ENCODE measurements around the gene NFKBIB. TPM values are rescaled to one million over a fixed set of nuclear protein-coding genes. Genes with fewer than 3 reads are reported as not detected.
"Not testable (repeated sequence)": the region's sequence is repeated elsewhere in the genome, so short reads cannot be mapped to it uniquely, and the experiment has no call there.

NFKBIB gene
- total and polyA plus RNA-seq, 2 of the 13 experiments (the other 11 are each of a cell fraction or from before 2014, with no cell fraction given): 8.6 to 14.9 TPM

GRCh38 chr19:38939957-38940356 is 40.2 kb downstream of the NFKBIB start:
- Histone ChIP-seq H3K9me3 (ENCODE audit: low read length) (0 out of 2 replicates have a peak, but pooled peaks cover 2% of the 10 kb centered on the region), H3K9ac (ENCODE audit: insufficient read depth, low read depth, low read length) (no peak overlapping the region), H3K36me3 (replicated peaks in 1 of 2; ENCODE audit: control insufficient read depth in 1 of 2, insufficient read depth in 2 of 2, low read length in 2 of 2) (peaks cover 5 to 7% of the 10 kb centered on the region in 2 experiments; a peak in 3 of 5 replicates), H3K27me3 (ENCODE audit: control insufficient read depth in 1 of 2, insufficient read depth in 2 of 2, low read length in 2 of 2) (no peaks in the 10 kb centered on the region), H4K20me1 (ENCODE audit: insufficient read depth, low read length) (no peaks in the 10 kb centered on the region), H3K4me2 (ENCODE audit: low read depth, low read length) (no peak overlapping the region), H3K4me1 (ENCODE audit: insufficient read depth, low read length) (peaks cover under 1% of the 10 kb centered on the region; the same call in 1 of the 2 replicates), H3K4me3 (replicated peaks in 1 of 3; ENCODE audit: insufficient read depth in 1 of 3, low read depth in 2 of 3, low read length in 3 of 3) (no peak overlapping the region), H3K27ac (ENCODE audit: extremely low read length, insufficient read depth, low read length) (no peak overlapping the region), H3K79me2 (ENCODE audit: insufficient read depth, low read length) (no peaks in the 10 kb centered on the region), H2AFZ (ENCODE audit: low read length) (no peak overlapping the region)
- in situ Hi-C loops (cut with HindIII; ENCODE audit: extremely low pct_ligation_motif_present, low pct_unique_long_range_greater_than_20kb): no loop called here
- no peak for DNase-seq (ENCODE audit: low spot score)
- no peak for ATAC-seq
- ChIA-PET POLR2A (interaction anchor here (1.0 kb wide), 1 partner anchor 9 kb away, joined by 3 read pairs; the partner anchor contains the start of gene MRPS12), CTCF (ENCODE audit: low intra/inter-chr PET ratio, low total read pairs) (no interaction called here)
- BruUV-seq (replicated peaks): no TSS peak
- TF ChIP-seq ZNF878 (CRISPR knock-in tag; IDR thresholded peaks at IDR 0.05) (no peak), ZNF317 (CRISPR knock-in tag; IDR thresholded peaks at IDR 0.05) (no peak), ELF3 (CRISPR knock-in tag; IDR thresholded peaks at IDR 0.05) (no peak), ARID2 (CRISPR knock-in tag; IDR thresholded peaks at IDR 0.05; ENCODE audit: borderline replicate concordance) (no peak), NR3C1 (CRISPR knock-in tag; IDR thresholded peaks at IDR 0.05) (no peak), ARHGAP35 (CRISPR knock-in tag; IDR thresholded peaks at IDR 0.05; ENCODE audit: borderline replicate concordance) (no peak), LCORL (IDR thresholded peaks at IDR 0.05) (no peak), LCORL (CRISPR knock-in tag; IDR thresholded peaks at IDR 0.05) (no peak), ZNF746 (CRISPR knock-in tag; IDR thresholded peaks at IDR 0.05) (no peak), ZNF343 (CRISPR knock-in tag; IDR thresholded peaks at IDR 0.05) (no peak), CHD2 (IDR thresholded peaks at IDR 0.05; ENCODE audit: low read depth, low read length) (no peak), ZBTB1 (CRISPR knock-in tag; IDR thresholded peaks at IDR 0.05; ENCODE audit: borderline replicate concordance) (no peak), ZNF609 (CRISPR knock-in tag; IDR thresholded peaks at IDR 0.05; ENCODE audit: borderline replicate concordance) (no peak), CBX2 (IDR thresholded peaks at IDR 0.05; ENCODE audit: low read depth, low read length) (no peak), CBX2 (CRISPR knock-in tag; IDR thresholded peaks at IDR 0.05; ENCODE audit: low read depth) (no peak), RXRA (CRISPR knock-in tag; IDR thresholded peaks at IDR 0.05) (no peak)
- FAIRE-seq: no peak
- intact Hi-C loops (cut with micrococcal nuclease; ENCODE audit: unreplicated experiment): no loop called here
- 87% methylated on average over 5 of the region's 5 CpGs for WGBS (ENCODE audit: low lambda C conversion rate)

- in situ Hi-C loops (cut with HindIII; ENCODE audit: extremely low pct_ligation_motif_present, low pct_unique_long_range_greater_than_20kb); H3K79me2 ChIP-seq (ENCODE audit: insufficient read depth, low read length); DNase-seq (ENCODE audit: low spot score); ATAC-seq; H3K9ac ChIP-seq (ENCODE audit: insufficient read depth, low read depth, low read length); intact Hi-C loops (cut with micrococcal nuclease; ENCODE audit: unreplicated experiment); H3K27ac ChIP-seq (ENCODE audit: extremely low read length, insufficient read depth, low read length); H3K4me3 ChIP-seq (replicated peaks in 1 of 3; ENCODE audit: insufficient read depth in 1 of 3, low read depth in 2 of 3, low read length in 3 of 3); H3K9me3 ChIP-seq (ENCODE audit: low read length); CTCF ChIA-PET (ENCODE audit: low intra/inter-chr PET ratio, low total read pairs); H3K27me3 ChIP-seq (ENCODE audit: control insufficient read depth in 1 of 2, insufficient read depth in 2 of 2, low read length in 2 of 2); H2AFZ ChIP-seq (ENCODE audit: low read length); FAIRE-seq; H4K20me1 ChIP-seq (ENCODE audit: insufficient read depth, low read length); H3K4me1 ChIP-seq (ENCODE audit: insufficient read depth, low read length); H3K4me2 ChIP-seq (ENCODE audit: low read depth, low read length): not testable (repeated sequence)
- POLR2A ChIA-PET: interaction anchor here (0.7 kb wide), 1 partner anchor 36 kb away, joined by 4 read pairs; no protein-coding TSS in a partner anchor
- TSS peak; percentile 33 for BruUV-seq (replicated peaks)
- H3K36me3 ChIP-seq (replicated peaks in 1 of 2; ENCODE audit: control insufficient read depth in 1 of 2, insufficient read depth in 2 of 2, low read length in 2 of 2): peaks cover 8 to 15% of the 10 kb centered on the region in 2 experiments; a peak in 4 of 5 replicates
- 94% methylated on average over 5 of the region's 5 CpGs for WGBS (ENCODE audit: low lambda C conversion rate)
Measured at GRCh38 chr19:38941466-38941865, 41.7 kb downstream of the NFKBIB start.
